HS-5 (cell line): ENCODE results near the gene RBMY1E.
"Not testable (repeated sequence)": the region's sequence is repeated elsewhere in the genome, so short reads cannot be mapped to it uniquely, and the experiment has no call there.

ENCODE experiments used
- DNase-seq: peaks from one replicate; pipeline ENCODE4 v3.0.0-alpha.2; 2012; ENCODE audit warnings: low read depth

RBMY1E gene

DNA sequence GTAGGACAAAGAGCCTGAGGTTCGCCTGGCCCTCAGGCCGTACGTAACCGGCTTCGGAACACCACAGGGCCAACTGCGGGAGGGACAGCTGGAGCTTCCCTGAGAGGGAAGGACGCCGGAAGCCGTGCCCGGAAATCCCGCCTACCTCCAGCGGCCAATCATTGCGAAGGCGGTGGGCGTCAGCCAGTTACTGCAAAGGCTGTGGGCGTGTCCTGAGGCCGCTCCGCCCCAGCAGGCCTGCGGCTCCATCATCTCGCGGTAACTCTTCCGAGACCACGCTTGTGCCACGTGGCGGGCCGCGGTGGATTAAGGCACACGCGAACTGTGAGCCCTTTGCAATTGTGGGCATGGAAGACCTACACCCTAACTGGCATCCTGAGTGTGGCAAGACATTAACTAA lies at the start of gene RBMY1E:
Gene RBMY1E, minus strand, starts transcription at position 101 of the 400 bp plus-strand sequence. CDS start 1,978 bp downstream, outside the sequence.
- not testable (repeated sequence) for DNase-seq

DNA sequence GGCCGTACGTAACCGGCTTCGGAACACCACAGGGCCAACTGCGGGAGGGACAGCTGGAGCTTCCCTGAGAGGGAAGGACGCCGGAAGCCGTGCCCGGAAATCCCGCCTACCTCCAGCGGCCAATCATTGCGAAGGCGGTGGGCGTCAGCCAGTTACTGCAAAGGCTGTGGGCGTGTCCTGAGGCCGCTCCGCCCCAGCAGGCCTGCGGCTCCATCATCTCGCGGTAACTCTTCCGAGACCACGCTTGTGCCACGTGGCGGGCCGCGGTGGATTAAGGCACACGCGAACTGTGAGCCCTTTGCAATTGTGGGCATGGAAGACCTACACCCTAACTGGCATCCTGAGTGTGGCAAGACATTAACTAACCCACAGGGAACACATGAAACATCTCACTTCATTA lies 23.4 kb downstream of the RBMY1E start, which contains the start of gene RBMY1D:
Gene RBMY1D, minus strand, starts transcription at position 101 of the 400 bp plus-strand sequence. CDS start 2,013 bp downstream, outside the sequence.
- not testable (repeated sequence) for DNase-seq

DNA sequence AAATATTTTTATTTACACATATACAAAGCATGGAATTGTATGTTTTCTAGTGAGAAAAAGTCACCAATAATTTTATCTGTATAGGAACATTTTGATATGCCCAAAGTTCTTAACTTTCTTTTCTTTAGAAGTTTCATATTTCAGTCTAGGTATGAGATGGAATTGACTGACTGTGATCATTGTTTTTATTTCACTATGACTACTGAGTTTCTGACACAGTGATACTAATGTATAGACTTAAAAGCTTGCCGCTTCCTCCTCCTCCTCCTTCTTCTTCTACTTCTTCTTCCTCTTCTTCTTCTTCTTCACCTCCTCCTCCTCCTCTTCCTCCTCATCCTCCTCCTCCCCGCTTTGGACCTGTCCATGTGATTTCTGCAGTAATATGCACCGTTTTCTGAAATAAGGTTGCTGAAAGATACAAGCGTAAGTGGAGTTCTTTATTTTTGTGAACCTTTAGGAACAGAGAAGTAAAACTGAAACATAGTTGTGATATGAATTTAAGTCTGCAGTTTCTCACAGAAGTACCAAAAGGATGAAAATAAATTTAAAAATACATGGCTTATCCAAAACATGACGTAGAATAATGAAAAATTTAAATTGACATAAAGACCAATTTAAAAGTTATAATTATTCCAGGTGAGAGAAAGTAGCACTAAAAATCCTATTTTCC lies 48.3 kb downstream of the RBMY1E start:
- not testable (repeated sequence) for DNase-seq
